ENCODE measurements around the gene EHF. TPM values are rescaled to one million over a fixed set of nuclear protein-coding genes. Genes with fewer than 3 reads are reported as not detected.

The EHF gene
- total and polyA plus RNA-seq, 2 of the 13 experiments (the other 11 are each of a cell fraction or from before 2014, with no cell fraction given): 0.04 to 0.46 TPM

- 0 out of 2 replicates have a peak, but pooled peaks have one; percentile 63 for TF ChIP-seq ZNF710 (CRISPR knock-in tag; IDR thresholded peaks at IDR 0.05; ENCODE audit: borderline replicate concordance)
- TF ChIP-seq KLF11 (CRISPR knock-in tag; IDR thresholded peaks at IDR 0.05): no peak
- no peak for TF ChIP-seq ZNF607 (CRISPR knock-in tag; IDR thresholded peaks at IDR 0.05; ENCODE audit: borderline replicate concordance)
- TF ChIP-seq RXRB (CRISPR knock-in tag; IDR thresholded peaks at IDR 0.05; ENCODE audit: borderline replicate concordance): peak; percentile 91
- no peak for TF ChIP-seq TCF7L2 (IDR thresholded peaks at IDR 0.05; ENCODE audit: low read depth, low read length)
- peak; percentile 33 for TF ChIP-seq GATAD2A (CRISPR knock-in tag; IDR thresholded peaks at IDR 0.05)
- TF ChIP-seq AKAP8 (CRISPR knock-in tag; IDR thresholded peaks at IDR 0.05): no peak
- TF ChIP-seq NFIB (CRISPR knock-in tag; IDR thresholded peaks at IDR 0.05; ENCODE audit: borderline replicate concordance): no peak
- no peak for TF ChIP-seq MEF2D (CRISPR knock-in tag; IDR thresholded peaks at IDR 0.05)
- TF ChIP-seq EP300 (IDR thresholded peaks at IDR 0.05; ENCODE audit: low read depth in 2 of 2, low read length in 2 of 2): peak in 1 of 2 experiments; percentile 52; a peak in 1 of 4 replicates
- no peak for TF ChIP-seq EP300 (CRISPR knock-in tag; IDR thresholded peaks at IDR 0.05; ENCODE audit: borderline replicate concordance)
- TF ChIP-seq JUNB (CRISPR knock-in tag; IDR thresholded peaks at IDR 0.05; ENCODE audit: borderline replicate concordance): peak; percentile 39; the same call in 1 of the 2 replicates
- TF ChIP-seq TEAD3 (CRISPR knock-in tag; optimal IDR thresholded peaks at IDR 0.05; ENCODE audit: borderline replicate concordance): peak; percentile 56
- no peak for TF ChIP-seq ZNF136 (CRISPR knock-in tag; IDR thresholded peaks at IDR 0.05; ENCODE audit: low read depth)
- TF ChIP-seq ADNP (CRISPR knock-in tag; IDR thresholded peaks at IDR 0.05): no peak
- peak; percentile 20; the same call in 1 of the 2 replicates for TF ChIP-seq ELF3 (CRISPR knock-in tag; IDR thresholded peaks at IDR 0.05)
- TF ChIP-seq, protein P1, sequence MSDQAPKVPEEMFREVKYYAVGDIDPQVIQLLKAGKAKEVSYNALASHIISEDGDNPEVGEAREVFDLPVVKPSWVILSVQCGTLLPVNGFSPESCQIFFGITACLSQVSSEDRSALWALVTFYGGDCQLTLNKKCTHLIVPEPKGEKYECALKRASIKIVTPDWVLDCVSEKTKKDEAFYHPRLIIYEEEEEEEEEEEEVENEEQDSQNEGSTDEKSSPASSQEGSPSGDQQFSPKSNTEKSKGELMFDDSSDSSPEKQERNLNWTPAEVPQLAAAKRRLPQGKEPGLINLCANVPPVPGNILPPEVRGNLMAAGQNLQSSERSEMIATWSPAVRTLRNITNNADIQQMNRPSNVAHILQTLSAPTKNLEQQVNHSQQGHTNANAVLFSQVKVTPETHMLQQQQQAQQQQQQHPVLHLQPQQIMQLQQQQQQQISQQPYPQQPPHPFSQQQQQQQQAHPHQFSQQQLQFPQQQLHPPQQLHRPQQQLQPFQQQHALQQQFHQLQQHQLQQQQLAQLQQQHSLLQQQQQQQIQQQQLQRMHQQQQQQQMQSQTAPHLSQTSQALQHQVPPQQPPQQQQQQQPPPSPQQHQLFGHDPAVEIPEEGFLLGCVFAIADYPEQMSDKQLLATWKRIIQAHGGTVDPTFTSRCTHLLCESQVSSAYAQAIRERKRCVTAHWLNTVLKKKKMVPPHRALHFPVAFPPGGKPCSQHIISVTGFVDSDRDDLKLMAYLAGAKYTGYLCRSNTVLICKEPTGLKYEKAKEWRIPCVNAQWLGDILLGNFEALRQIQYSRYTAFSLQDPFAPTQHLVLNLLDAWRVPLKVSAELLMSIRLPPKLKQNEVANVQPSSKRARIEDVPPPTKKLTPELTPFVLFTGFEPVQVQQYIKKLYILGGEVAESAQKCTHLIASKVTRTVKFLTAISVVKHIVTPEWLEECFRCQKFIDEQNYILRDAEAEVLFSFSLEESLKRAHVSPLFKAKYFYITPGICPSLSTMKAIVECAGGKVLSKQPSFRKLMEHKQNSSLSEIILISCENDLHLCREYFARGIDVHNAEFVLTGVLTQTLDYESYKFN (CRISPR knock-in tag; conservative IDR thresholded peaks at IDR 0.05): peak; percentile 45
- no peak for TF ChIP-seq SRSF9 (IDR thresholded peaks at IDR 0.05; ENCODE audit: borderline replicate concordance, insufficient read depth, low read depth, low read length, poor library complexity, severe bottlenecking)
- TF ChIP-seq ZNF619 (CRISPR knock-in tag; IDR thresholded peaks at IDR 0.05): no peak
- peak; percentile 28; the same call in 1 of the 2 replicates for TF ChIP-seq HMG20A (CRISPR knock-in tag; IDR thresholded peaks at IDR 0.05; ENCODE audit: borderline replicate concordance)
- no peak for TF ChIP-seq ZIK1 (CRISPR knock-in tag; IDR thresholded peaks at IDR 0.05; ENCODE audit: borderline replicate concordance, low read depth)
- TF ChIP-seq, protein P2, sequence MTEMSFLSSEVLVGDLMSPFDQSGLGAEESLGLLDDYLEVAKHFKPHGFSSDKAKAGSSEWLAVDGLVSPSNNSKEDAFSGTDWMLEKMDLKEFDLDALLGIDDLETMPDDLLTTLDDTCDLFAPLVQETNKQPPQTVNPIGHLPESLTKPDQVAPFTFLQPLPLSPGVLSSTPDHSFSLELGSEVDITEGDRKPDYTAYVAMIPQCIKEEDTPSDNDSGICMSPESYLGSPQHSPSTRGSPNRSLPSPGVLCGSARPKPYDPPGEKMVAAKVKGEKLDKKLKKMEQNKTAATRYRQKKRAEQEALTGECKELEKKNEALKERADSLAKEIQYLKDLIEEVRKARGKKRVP (CRISPR knock-in tag; IDR thresholded peaks at IDR 0.05): peak in 1 of 2 experiments; percentile 42; a peak in 1 of 4 replicates
- peak; percentile 33; the same call in 1 of the 2 replicates for TF ChIP-seq SOX5 (CRISPR knock-in tag; IDR thresholded peaks at IDR 0.05; ENCODE audit: borderline replicate concordance)
- no peak for TF ChIP-seq HES4 (CRISPR knock-in tag; IDR thresholded peaks at IDR 0.05; ENCODE audit: borderline replicate concordance)
- TF ChIP-seq ZFP1 (CRISPR knock-in tag; IDR thresholded peaks at IDR 0.05): no peak
Observed at GRCh38 chr11:34599406-34599945, 21.4 kb upstream of the EHF start (continued).

Data from HepG2 (cell line).